22Rv1 (cell line): ENCODE data around the gene ANXA10.

Source experiments
- ZFX ChIP-seq: fragments of 450-650 bp; IDR thresholded peaks from 2 replicates; pipeline ENCODE4 v1.6.1; 2017; ENCODE audit warnings: antibody characterized with exemption, borderline replicate concordance
- TF ChIP-seq, protein P1 (sequence below): fragments of 450-650 bp; IDR thresholded peaks from 2 replicates; pipeline ENCODE4 v1.5.1; 2017; ENCODE audit warnings: mild to moderate bottlenecking

DNA sequence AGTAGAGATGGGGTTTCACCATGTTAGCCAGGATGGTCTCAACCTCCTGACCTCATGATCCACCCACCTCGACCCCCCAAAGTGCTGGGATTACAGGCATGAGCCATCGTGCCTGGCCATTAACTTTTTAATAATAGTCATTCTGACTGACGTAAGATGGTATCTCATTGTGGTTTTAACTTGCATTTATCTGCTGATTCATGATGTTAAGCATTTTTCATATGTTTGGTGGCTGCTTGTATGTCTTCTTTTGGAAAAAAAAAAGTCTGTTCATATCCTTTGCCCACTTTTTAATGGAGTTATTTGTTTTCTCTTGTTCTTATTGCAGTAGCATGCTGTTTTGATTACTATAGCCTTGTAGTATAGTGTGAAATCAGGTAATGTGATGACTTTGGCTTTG is 45.8 kb downstream of the ANXA10 start:
- TF ChIP-seq, protein P1, sequence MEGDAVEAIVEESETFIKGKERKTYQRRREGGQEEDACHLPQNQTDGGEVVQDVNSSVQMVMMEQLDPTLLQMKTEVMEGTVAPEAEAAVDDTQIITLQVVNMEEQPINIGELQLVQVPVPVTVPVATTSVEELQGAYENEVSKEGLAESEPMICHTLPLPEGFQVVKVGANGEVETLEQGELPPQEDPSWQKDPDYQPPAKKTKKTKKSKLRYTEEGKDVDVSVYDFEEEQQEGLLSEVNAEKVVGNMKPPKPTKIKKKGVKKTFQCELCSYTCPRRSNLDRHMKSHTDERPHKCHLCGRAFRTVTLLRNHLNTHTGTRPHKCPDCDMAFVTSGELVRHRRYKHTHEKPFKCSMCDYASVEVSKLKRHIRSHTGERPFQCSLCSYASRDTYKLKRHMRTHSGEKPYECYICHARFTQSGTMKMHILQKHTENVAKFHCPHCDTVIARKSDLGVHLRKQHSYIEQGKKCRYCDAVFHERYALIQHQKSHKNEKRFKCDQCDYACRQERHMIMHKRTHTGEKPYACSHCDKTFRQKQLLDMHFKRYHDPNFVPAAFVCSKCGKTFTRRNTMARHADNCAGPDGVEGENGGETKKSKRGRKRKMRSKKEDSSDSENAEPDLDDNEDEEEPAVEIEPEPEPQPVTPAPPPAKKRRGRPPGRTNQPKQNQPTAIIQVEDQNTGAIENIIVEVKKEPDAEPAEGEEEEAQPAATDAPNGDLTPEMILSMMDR, result no peak
- TF ChIP-seq ZFX, result no peak
